Ishikawa (cell line): ENCODE results near the gene ZBTB2.

Experiments used
- CEBPB ChIP-seq: IDR thresholded peaks from 2 replicates; pipeline ENCODE4 v1.6.1; 2012
- CREB1 ChIP-seq: IDR thresholded peaks from 2 replicates; pipeline ENCODE4 v1.6.1; 2012; ENCODE audit warnings: low read depth
- EGR1 ChIP-seq: IDR thresholded peaks from 2 replicates; pipeline ENCODE4 v1.6.1; 2012
- EP300 ChIP-seq: IDR thresholded peaks from 2 replicates; pipeline ENCODE4 v1.6.1; 2012; ENCODE audit warnings: borderline replicate concordance
- FOXM1 ChIP-seq: IDR thresholded peaks from 2 replicates; pipeline ENCODE4 v1.6.1; 2012; ENCODE audit warnings: low read depth, borderline replicate concordance
- NFIC ChIP-seq: IDR thresholded peaks from 2 replicates; pipeline ENCODE4 v1.6.1; 2012
- RAD21 ChIP-seq: IDR thresholded peaks from 2 replicates; pipeline ENCODE4 v1.6.1; 2012; ENCODE audit warnings: low read depth
- TAF1 ChIP-seq: IDR thresholded peaks from 2 replicates; pipeline ENCODE4 v1.6.1; 2012; ENCODE audit warnings: low read depth, mild to moderate bottlenecking
- TCF12 ChIP-seq: IDR thresholded peaks from 2 replicates; pipeline ENCODE4 v1.6.1; 2012; ENCODE audit warnings: low read depth
- TEAD4 ChIP-seq: IDR thresholded peaks from 2 replicates; pipeline ENCODE4 v1.6.1; 2012
- YY1 ChIP-seq: IDR thresholded peaks from 2 replicates; pipeline ENCODE4 v1.6.1; 2012; ENCODE audit warnings: low read depth
- ZBTB7A ChIP-seq: IDR thresholded peaks from 2 replicates; pipeline ENCODE4 v1.6.1; 2012; ENCODE audit warnings: low read depth
- TF ChIP-seq, protein P1 (sequence below): IDR thresholded peaks from 2 replicates; pipeline ENCODE4 v1.6.1; 2012; ENCODE audit warnings: low read depth, mild to moderate bottlenecking
- TF ChIP-seq, protein P2 (sequence below): IDR thresholded peaks from 2 replicates; pipeline ENCODE4 v1.6.1; 2012
- TF ChIP-seq, protein P3 (sequence below): IDR thresholded peaks from 2 replicates; pipeline ENCODE4 v1.6.1; 2012

ZBTB2 gene, protein sequence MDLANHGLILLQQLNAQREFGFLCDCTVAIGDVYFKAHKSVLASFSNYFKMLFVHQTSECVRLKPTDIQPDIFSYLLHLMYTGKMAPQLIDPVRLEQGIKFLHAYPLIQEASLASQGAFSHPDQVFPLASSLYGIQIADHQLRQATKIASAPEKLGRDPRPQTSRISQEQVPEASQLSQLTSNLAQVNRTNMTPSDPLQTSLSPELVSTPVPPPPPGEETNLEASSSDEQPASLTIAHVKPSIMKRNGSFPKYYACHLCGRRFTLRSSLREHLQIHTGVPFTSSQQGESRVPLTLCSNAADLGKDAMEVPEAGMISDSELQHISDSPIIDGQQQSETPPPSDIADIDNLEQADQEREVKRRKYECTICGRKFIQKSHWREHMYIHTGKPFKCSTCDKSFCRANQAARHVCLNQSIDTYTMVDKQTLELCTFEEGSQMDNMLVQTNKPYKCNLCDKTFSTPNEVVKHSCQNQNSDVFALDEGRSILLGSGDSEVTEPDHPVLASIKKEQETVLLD

DNA sequence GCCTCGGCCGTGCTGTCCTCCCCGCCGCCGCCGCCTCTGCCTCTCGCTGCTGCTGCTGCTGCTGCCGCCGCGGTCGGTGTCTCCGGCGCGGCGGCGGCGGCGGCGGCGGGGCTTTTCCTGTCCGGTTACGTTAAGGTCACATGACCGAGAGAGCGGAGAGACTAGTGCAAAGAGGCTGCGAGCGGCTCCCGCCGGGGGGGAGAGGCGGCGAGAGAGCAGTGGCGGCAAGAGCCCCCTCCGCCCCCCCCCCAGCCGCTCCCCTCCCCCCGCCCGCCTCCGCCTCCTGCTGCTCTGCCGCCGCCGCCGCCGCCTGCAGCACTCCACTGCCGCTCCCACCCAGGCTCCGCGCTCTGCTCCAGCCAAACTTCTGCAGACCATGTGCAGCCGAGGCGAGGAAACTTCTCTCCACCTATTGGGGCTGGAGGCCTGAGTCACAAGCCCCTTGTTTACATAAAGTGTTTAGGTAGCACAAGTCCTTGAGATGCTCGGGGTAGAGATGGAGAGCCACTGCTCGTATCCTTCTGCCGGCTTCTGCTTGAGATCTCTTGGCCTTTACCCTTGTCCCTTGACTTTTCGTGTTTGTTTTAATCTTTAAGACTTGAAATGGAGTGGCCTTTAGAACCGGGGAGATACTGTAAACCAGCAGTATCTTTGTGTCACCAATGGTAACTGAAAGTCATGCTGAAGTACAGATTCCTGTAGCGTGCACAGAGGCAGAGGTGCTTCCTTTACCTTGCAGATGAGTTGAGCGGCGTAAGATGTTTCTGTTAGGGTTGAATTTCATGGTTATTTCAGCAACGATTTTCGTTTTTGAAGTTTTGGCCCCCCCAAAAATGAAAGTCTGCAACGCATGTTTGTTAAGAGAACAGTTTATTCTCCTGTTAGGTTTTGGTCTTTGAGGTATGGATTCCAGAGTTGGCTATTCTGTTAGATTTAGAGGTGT, at the start of gene ZBTB2:
TSS of gene ZBTB2 (minus strand) at position 89 of the 943 bp plus-strand sequence. CDS start 17,922 bp downstream, outside the sequence.
- TF ChIP-seq TEAD4 (no peak), TAF1 (no peak), CREB1 (no peak), FOXM1 (no peak), CEBPB (no peak), TCF12 (no peak), EP300 (0 out of 2 replicates have a peak, but pooled peaks have one; percentile 15), YY1 (no peak), EGR1 (no peak), ZBTB7A (no peak), NFIC (no peak), RAD21 (no peak)
- TF ChIP-seq, protein P1, sequence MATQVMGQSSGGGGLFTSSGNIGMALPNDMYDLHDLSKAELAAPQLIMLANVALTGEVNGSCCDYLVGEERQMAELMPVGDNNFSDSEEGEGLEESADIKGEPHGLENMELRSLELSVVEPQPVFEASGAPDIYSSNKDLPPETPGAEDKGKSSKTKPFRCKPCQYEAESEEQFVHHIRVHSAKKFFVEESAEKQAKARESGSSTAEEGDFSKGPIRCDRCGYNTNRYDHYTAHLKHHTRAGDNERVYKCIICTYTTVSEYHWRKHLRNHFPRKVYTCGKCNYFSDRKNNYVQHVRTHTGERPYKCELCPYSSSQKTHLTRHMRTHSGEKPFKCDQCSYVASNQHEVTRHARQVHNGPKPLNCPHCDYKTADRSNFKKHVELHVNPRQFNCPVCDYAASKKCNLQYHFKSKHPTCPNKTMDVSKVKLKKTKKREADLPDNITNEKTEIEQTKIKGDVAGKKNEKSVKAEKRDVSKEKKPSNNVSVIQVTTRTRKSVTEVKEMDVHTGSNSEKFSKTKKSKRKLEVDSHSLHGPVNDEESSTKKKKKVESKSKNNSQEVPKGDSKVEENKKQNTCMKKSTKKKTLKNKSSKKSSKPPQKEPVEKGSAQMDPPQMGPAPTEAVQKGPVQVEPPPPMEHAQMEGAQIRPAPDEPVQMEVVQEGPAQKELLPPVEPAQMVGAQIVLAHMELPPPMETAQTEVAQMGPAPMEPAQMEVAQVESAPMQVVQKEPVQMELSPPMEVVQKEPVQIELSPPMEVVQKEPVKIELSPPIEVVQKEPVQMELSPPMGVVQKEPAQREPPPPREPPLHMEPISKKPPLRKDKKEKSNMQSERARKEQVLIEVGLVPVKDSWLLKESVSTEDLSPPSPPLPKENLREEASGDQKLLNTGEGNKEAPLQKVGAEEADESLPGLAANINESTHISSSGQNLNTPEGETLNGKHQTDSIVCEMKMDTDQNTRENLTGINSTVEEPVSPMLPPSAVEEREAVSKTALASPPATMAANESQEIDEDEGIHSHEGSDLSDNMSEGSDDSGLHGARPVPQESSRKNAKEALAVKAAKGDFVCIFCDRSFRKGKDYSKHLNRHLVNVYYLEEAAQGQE = no peak
- TF ChIP-seq, protein P2, sequence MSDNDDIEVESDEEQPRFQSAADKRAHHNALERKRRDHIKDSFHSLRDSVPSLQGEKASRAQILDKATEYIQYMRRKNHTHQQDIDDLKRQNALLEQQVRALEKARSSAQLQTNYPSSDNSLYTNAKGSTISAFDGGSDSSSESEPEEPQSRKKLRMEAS = peak; percentile 83
- TF ChIP-seq, protein P3, sequence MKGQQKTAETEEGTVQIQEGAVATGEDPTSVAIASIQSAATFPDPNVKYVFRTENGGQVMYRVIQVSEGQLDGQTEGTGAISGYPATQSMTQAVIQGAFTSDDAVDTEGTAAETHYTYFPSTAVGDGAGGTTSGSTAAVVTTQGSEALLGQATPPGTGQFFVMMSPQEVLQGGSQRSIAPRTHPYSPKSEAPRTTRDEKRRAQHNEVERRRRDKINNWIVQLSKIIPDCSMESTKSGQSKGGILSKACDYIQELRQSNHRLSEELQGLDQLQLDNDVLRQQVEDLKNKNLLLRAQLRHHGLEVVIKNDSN = peak; percentile 70

DNA sequence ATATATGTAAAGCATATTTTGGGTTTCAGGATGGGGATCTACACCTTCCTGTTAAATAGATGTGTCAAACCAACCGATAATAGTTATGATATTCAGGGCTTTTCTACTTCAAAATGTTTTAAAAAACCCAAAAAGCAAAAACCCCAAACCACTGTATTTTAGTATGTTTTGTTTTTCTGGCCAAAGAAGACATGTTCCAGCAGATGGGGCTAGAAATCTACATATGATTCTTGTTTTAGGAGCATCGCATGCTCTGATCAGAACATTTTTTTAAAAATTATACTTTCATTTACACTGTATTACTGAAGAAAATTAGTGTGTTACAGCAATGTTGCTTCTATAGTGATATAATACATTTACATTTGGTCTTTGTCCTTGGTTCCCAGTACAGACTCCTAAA, 49.6 kb upstream of the ZBTB2 start:
- TF ChIP-seq CREB1 = no peak
- TF ChIP-seq RAD21 = peak; percentile 7; the same call in 1 of the 2 replicates

DNA sequence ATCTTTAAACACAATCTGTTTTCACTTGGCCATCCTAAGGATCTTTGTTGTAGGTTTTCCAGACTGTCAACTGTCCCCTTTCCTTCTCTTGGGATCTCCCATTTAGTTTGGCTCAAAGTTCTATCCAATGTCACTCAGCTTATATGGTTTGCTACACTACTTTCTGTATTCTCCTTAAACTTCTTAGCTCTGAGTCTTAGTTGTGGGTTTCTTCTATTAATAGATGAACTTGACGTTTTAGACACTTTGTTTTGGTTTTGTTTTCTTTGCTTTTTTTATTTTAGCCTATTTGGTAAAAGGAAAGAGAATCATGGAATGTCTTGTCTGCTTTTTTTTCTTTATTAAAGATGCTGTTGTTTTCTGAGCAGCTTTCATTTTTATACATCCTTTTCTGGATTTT, 49.1 kb upstream of the ZBTB2 start:
- no peak for TF ChIP-seq NFIC
- no peak for TF ChIP-seq RAD21
- TF ChIP-seq, protein P1 = no peak
- TF ChIP-seq EP300 = no peak
- TF ChIP-seq FOXM1 = no peak
- no peak for TF ChIP-seq CEBPB
- TF ChIP-seq YY1 = no peak
- TF ChIP-seq CREB1 = no peak
- TF ChIP-seq TAF1 = no peak
- no peak for TF ChIP-seq TCF12
- TF ChIP-seq, protein P2 = no peak
- TF ChIP-seq, protein P3 = no peak
- TF ChIP-seq EGR1 = no peak
- TF ChIP-seq TEAD4 = no peak

DNA sequence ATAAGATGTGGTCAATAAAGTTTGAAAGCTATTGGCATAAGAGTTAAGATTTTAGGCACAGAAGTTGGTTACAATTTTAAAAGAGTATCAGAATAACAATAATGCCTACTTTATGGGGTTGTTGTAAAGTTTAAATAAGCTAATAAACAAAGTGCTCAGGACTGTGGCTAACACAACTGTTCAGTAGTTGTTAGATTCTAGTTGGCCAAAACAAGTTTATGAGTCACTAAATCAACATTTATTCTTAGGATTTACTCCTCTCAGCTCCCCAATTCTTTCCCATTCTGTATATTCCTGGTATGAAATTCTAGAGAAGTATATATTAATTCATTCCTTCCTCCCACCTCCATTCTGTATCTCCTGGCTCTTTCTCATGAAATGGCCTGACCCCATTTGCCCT, 46.0 kb upstream of the ZBTB2 start:
- TF ChIP-seq EP300 (no peak), YY1 (no peak), CEBPB (no peak), TAF1 (no peak), NFIC (no peak), FOXM1 (no peak), EGR1 (no peak), TEAD4 (no peak), CREB1 (no peak), TCF12 (no peak), RAD21 (no peak), ZBTB7A (no peak)
- TF ChIP-seq, protein P2 = no peak
- TF ChIP-seq, protein P1 = no peak
- TF ChIP-seq, protein P3 = no peak
